ENCODE measurements around the gene PNLIPRP2.
A peak's percentile ranks its signal among the peaks of the same experiment; 100 is the strongest.

PNLIPRP2 gene

DNA sequence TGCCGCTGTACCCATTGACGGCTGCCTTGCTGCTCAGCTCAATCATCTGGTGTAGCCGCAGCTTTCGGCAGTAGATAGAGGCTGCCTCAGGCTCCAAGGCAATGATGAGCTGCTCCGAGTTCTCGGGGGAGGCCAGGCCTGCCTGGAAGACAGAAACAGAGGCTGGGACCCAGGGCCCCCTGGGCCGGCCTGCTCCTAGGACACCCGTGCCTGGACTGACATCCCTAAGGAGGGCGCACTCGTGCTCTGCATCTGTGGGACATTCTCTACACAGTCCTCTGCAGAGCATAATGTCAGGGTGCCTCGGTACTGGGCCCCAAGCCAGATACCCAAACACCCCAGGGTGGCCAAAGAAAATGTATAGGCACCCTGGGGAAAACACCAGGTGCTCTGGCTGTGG is 63.1 kb downstream of the PNLIPRP2 start:
- DNase-seq (ENCODE audit: low spot score) = no peak

GRCh38 chr10:116684781-116685180 is 64.0 kb downstream of the PNLIPRP2 start:
- no peak for DNase-seq (ENCODE audit: low spot score)

GRCh38 chr10:116685807-116686206 is 65.1 kb downstream of the PNLIPRP2 start:
- DNase-seq (ENCODE audit: low spot score) = no peak

- no peak for DNase-seq (ENCODE audit: low spot score)
Measured at GRCh38 chr10:116686632-116687031, 65.9 kb downstream of the PNLIPRP2 start.

- DNase-seq (ENCODE audit: low spot score) = no peak
Measured at GRCh38 chr10:116687633-116688032, 66.9 kb downstream of the PNLIPRP2 start.

DNA sequence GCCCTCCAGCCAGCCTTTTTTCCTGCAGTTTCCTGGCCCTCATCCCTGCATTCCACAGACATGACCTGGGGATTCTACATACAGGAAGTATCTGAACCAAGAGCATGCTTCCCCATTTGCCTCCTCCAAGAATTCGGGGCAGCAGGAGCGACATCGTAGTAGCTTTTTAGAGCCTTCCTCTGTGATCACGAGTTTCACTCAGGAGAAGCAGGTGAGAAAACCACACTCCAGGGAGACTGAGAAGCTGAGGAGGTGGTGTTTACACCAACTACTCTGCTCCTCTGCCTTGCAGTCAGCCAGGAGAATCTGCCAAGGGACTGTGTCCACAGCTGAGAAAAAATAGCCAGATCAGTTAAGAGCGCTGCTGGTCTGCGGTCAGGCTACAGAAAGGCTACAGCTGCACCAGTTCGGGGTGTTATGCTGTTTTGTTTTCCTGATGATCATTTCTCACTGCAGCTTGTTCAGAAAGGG is 67.5 kb downstream of the PNLIPRP2 start:
- peak; percentile 81 for DNase-seq (ENCODE audit: low spot score)

GRCh38 chr10:116688741-116689495 is 68.2 kb downstream of the PNLIPRP2 start:
- DNase-seq (ENCODE audit: low spot score) = no peak

GRCh38 chr10:116689744-116690143 is 69.0 kb downstream of the PNLIPRP2 start:
- no peak for DNase-seq (ENCODE audit: low spot score)

- DNase-seq (ENCODE audit: low spot score) = peak; percentile 64
Measured at GRCh38 chr10:116690356-116691322, 69.9 kb downstream of the PNLIPRP2 start.

DNA sequence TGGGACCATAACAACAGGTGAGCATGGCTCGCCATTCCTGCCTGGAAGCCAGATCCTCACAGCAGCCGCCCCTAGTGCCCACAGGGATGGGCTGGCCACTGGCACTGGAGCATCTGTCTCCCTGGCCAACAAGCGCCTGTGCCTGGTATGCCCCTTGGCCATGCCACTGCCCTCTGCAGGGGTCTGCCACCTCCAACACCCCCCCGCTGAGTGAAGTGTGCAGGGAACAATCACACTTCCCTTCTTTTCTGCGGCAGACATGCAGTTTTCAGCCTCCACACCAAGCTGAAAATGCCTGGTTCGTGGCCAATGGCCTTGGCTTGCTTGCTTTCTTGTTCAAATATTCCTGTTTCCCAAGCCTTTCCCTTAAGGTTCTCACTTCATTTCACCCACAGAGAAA is 70.9 kb downstream of the PNLIPRP2 start:
- no peak for DNase-seq (ENCODE audit: low spot score)

GRCh38 chr10:116692225-116692624 is 71.5 kb downstream of the PNLIPRP2 start:
- no peak for DNase-seq (ENCODE audit: low spot score)

GRCh38 chr10:116694243-116694926 is 73.6 kb downstream of the PNLIPRP2 start:
- DNase-seq (ENCODE audit: low spot score) = no peak
